K562 (cell line): ENCODE results near the gene MAP2K7.
"Not testable (repeated sequence)": the region's sequence is repeated elsewhere in the genome, so short reads cannot be mapped to it uniquely, and the experiment has no call there.

Experiments
- CAMTA2 ChIP-seq: fragments of 250-450 bp; sonication (Bioruptor Pico); conservative IDR thresholded peaks from 2 replicates; pipeline ENCODE4 v1.5.1; 2022
- CEBPB ChIP-seq: fragments of 450-650 bp; IDR thresholded peaks from 2 replicates; pipeline ENCODE4 v1.6.1; 2016; ENCODE audit warnings: missing genetic modification characterization, missing compliant biosample characterization
- CGGBP1 ChIP-seq: fragments of 250-450 bp; sonication (Bioruptor Pico); IDR thresholded peaks from 2 replicates; pipeline ENCODE4 v1.9.0; 2021; ENCODE audit warnings: mild to moderate bottlenecking
- CHD2 ChIP-seq: IDR thresholded peaks from 2 replicates; pipeline ENCODE4 v1.6.1; 2011; ENCODE audit warnings: low read depth, low read length
- IRF9 ChIP-seq: fragments of 450-650 bp; IDR thresholded peaks from 2 replicates; pipeline ENCODE4 v1.6.1; 2016; ENCODE audit warnings: missing biosample characterization, missing genetic modification characterization
- MAZ ChIP-seq, 2 experiments: fragments of 450-650 bp in 1 of 2; sonication (generic) in 1 of 2; formaldehyde crosslinking; IDR thresholded peaks in 1 of 2; conservative IDR thresholded peaks in 1 of 2; 2 replicates each; pipeline versions ENCODE4 v1.4.0 to v1.5.0; 2020; ENCODE audit warnings: mild to moderate bottlenecking in 1 of 2, missing genetic modification reagents in 1 of 2
- RAD21 ChIP-seq, 2 experiments: fragments of 250-450 bp in 1 of 2; fragments of 450-650 bp in 1 of 2; sonication (Bioruptor Pico) in 1 of 2; formaldehyde crosslinking in 1 of 2; IDR thresholded peaks in 1 of 2; conservative IDR thresholded peaks in 1 of 2; 2 replicates each; pipeline versions ENCODE4 v1.4.0 to v1.8.0; 2020 to 2022; ENCODE audit warnings: mild to moderate bottlenecking in 2 of 2, moderate library complexity in 1 of 2
- SMARCB1 ChIP-seq: IDR thresholded peaks from 2 replicates; pipeline ENCODE4 v1.6.1; 2011; ENCODE audit warnings: improper control_type of control experiment, low read depth; ENCODE audit not compliant: insufficient read length
- USF1 ChIP-seq: sonication (generic); formaldehyde crosslinking; IDR thresholded peaks from 2 replicates; pipeline ENCODE4 v1.9.0; 2022; ENCODE audit warnings: mild to moderate bottlenecking, missing genetic modification reagents
- ZFP36 ChIP-seq: fragments of 150-350 bp; IDR thresholded peaks from 2 replicates; pipeline ENCODE4 v1.6.1; 2018; ENCODE audit warnings: low read length, low read depth; ENCODE audit not compliant: partially characterized antibody
- ZFP91 ChIP-seq: sonication (generic); formaldehyde crosslinking; IDR thresholded peaks from 2 replicates; pipeline ENCODE4 v1.8.0; 2022; ENCODE audit warnings: mild to moderate bottlenecking, missing genetic modification reagents

- TF ChIP-seq IRF9; USF1 (CRISPR knock-in tag); MAZ (CRISPR knock-in tag; conservative IDR thresholded peaks at IDR 0.05 in 1 of 2, IDR thresholded peaks at IDR 0.05 in 1 of 2); RAD21 (CRISPR knock-in tag; conservative IDR thresholded peaks at IDR 0.05 in 1 of 2, IDR thresholded peaks at IDR 0.05 in 1 of 2); CGGBP1 (CRISPR knock-in tag); CEBPB (tag); SMARCB1; CHD2; ZFP36; ZFP91 (CRISPR knock-in tag); CAMTA2 (CRISPR knock-in tag): not testable (repeated sequence)
Measured at GRCh38 chr19:7859087-7859486, 44.6 kb upstream of the MAP2K7 start.
